ENCODE measurements around the gene MCFD2. TPM values are rescaled to one million over a fixed set of nuclear protein-coding genes. Genes with fewer than 3 reads are reported as not detected.
A peak's percentile ranks its signal among the peaks of the same experiment; 100 is the strongest.

Gene MCFD2
- total RNA-seq, 1 donor from 2014 or later: 79.8 TPM

- H3K9me3 Mint-ChIP-seq: no peaks in the 10 kb centered on the region
- H3K27ac Mint-ChIP-seq (ENCODE audit: unreplicated experiment): no peak overlapping the region
- peak overlapping the region; percentile 94 for H3K4me3 Mint-ChIP-seq
- H3K36me3 Mint-ChIP-seq (ENCODE audit: low read depth): no peaks in the 10 kb centered on the region
- no peaks in the 10 kb centered on the region for H3K27me3 Mint-ChIP-seq (ENCODE audit: low read depth)
- no peak for TF ChIP-seq CTCF (conservative IDR thresholded peaks at IDR 0.05)
- no peak for DNase-seq (ENCODE audit: low read depth, low spot score)
- H3K4me1 Mint-ChIP-seq: peaks cover 46% of the 10 kb centered on the region
These were observed 2.0 kb upstream of the MCFD2 start for GRCh38 chr2:46917628-46918027.

GRCh38 chr2:46915811-46916630, 415 bp upstream of the MCFD2 start:
- no peak for TF ChIP-seq CTCF (conservative IDR thresholded peaks at IDR 0.05)
- peak overlapping the region; percentile 75 for H3K27ac Mint-ChIP-seq (ENCODE audit: unreplicated experiment)
- H3K4me1 Mint-ChIP-seq: peaks cover 47% of the 10 kb centered on the region
- H3K36me3 Mint-ChIP-seq (ENCODE audit: low read depth): no peaks in the 10 kb centered on the region
- DNase-seq (ENCODE audit: low read depth, low spot score): peak; percentile 66
- H3K4me3 Mint-ChIP-seq: peak overlapping the region; percentile 94
- no peaks in the 10 kb centered on the region for H3K9me3 Mint-ChIP-seq
- no peaks in the 10 kb centered on the region for H3K27me3 Mint-ChIP-seq (ENCODE audit: low read depth)

GRCh38 chr2:46914578-46915230, 902 bp downstream of the MCFD2 start:
- no peak for TF ChIP-seq CTCF (conservative IDR thresholded peaks at IDR 0.05)
- Mint-ChIP-seq H3K27me3 (ENCODE audit: low read depth) (no peaks in the 10 kb centered on the region), H3K9me3 (no peaks in the 10 kb centered on the region), H3K27ac (ENCODE audit: unreplicated experiment) (peak overlapping the region; percentile 92), H3K4me1 (peaks cover 47% of the 10 kb centered on the region), H3K36me3 (ENCODE audit: low read depth) (no peaks in the 10 kb centered on the region), H3K4me3 (peak overlapping the region; percentile 94)
- DNase-seq (ENCODE audit: low read depth, low spot score): no peak

- Mint-ChIP-seq H3K4me3 (peak overlapping the region; percentile 94), H3K36me3 (ENCODE audit: low read depth) (no peaks in the 10 kb centered on the region), H3K4me1 (peaks cover 47% of the 10 kb centered on the region), H3K27me3 (ENCODE audit: low read depth) (no peaks in the 10 kb centered on the region), H3K9me3 (no peaks in the 10 kb centered on the region), H3K27ac (ENCODE audit: unreplicated experiment) (peak overlapping the region; percentile 63)
- DNase-seq (ENCODE audit: low read depth, low spot score): no peak
- no peak for TF ChIP-seq CTCF (conservative IDR thresholded peaks at IDR 0.05)
These were observed 1.9 kb downstream of the MCFD2 start for GRCh38 chr2:46913471-46914381.

GRCh38 chr2:46909771-46910419, 5.7 kb downstream of the MCFD2 start:
- no peaks in the 10 kb centered on the region for H3K27me3 Mint-ChIP-seq (ENCODE audit: low read depth)
- no peak overlapping the region for H3K27ac Mint-ChIP-seq (ENCODE audit: unreplicated experiment)
- peak overlapping the region; percentile 23 for H3K4me3 Mint-ChIP-seq
- DNase-seq (ENCODE audit: low read depth, low spot score): no peak
- peaks cover 9% of the 10 kb centered on the region for H3K36me3 Mint-ChIP-seq (ENCODE audit: low read depth)
- H3K4me1 Mint-ChIP-seq: peaks cover 24% of the 10 kb centered on the region
- no peak for TF ChIP-seq CTCF (conservative IDR thresholded peaks at IDR 0.05)
- H3K9me3 Mint-ChIP-seq: no peaks in the 10 kb centered on the region
